Dendritic cell treated with granulocyte-macrophage colony-stimulating factor and Interleukin-4, amounts not matched to agents 40 ng/mL and 50 ng/mL, for 4 days (primary cell): ENCODE results near the gene PLD3.
"Not testable (repeated sequence)": the region's sequence is repeated elsewhere in the genome, so short reads cannot be mapped to it uniquely, and the experiment has no call there.

Experiments
- H3K27ac Mint-ChIP-seq: one replicate; pipeline ENCODE4 v1.8.0; 2022; ENCODE audit warnings: mild to moderate bottlenecking, mixed read lengths
- H3K27me3 Mint-ChIP-seq: one replicate; pipeline ENCODE4 v1.8.0; 2022; ENCODE audit warnings: mild to moderate bottlenecking, mixed read lengths
- H3K36me3 Mint-ChIP-seq: one replicate; pipeline ENCODE4 v1.8.0; 2022; ENCODE audit warnings: low read depth, mixed read lengths
- H3K4me1 Mint-ChIP-seq: one replicate; pipeline ENCODE4 v1.8.0; 2022; ENCODE audit warnings: low read depth, mixed read lengths
- H3K4me3 Mint-ChIP-seq: one replicate; pipeline ENCODE4 v1.8.0; 2022; ENCODE audit warnings: mild to moderate bottlenecking, moderate library complexity, mixed read lengths
- H3K9me3 Mint-ChIP-seq: one replicate; pipeline ENCODE4 v1.8.0; 2022; ENCODE audit warnings: mixed read lengths
- intact Hi-C: fragments of 100-400 bp; cut with micrococcal nuclease; formaldehyde crosslinking; loops from one replicate; pipeline ENCODE4 v1.15.0; 2022

Gene PLD3

DNA sequence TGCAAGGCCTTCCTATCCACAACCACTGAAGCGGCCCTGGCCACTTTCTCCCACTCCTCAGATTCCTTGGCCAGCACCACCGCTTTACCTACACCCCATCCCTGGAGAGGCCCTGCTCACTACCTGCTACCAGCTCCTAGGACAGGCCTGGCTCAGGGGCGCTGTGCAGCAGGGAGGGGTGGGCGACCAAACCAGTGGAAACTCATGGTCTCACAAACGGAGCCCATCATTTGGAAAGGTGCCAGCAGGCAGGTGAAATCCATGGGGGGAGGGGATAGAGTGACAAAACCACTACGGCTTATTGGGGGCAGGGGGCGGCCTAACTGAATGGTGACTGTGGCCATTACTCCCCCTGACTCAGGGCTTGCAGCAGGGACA is 27.9 kb upstream of the PLD3 start:
- Mint-ChIP-seq H3K4me3 (no peak overlapping the region), H3K36me3 (peaks cover 91% of the 10 kb centered on the region), H3K9me3 (no peaks in the 10 kb centered on the region), H3K27ac (no peak overlapping the region), H3K27me3 (no peaks in the 10 kb centered on the region), H3K4me1 (no peaks in the 10 kb centered on the region)
- intact Hi-C loops: no loop called here

DNA sequence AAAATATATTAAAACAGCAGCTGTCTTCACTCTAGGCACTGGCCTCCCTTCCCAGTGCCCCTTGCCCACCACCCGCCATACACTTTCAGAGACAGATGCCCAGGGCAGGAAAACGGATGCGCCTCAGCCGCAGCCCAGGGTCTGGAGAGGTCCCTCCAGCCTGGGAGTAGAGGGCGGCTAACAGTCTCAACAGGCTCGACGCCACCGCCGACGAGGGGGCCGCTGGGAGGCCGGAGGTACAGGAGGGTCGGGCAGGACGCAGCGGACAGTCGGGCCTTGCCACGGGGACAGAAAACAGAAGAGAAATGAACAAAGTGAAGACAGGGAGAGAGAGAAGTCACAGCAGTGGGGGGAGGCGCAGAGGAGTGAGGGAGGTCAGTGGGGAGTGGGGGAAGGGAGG is 27.4 kb upstream of the PLD3 start:
- Mint-ChIP-seq H3K27me3 (no peaks in the 10 kb centered on the region), H3K36me3 (peaks cover 94% of the 10 kb centered on the region), H3K4me1 (no peaks in the 10 kb centered on the region), H3K9me3 (no peaks in the 10 kb centered on the region), H3K4me3 (no peak overlapping the region), H3K27ac (no peak overlapping the region)
- intact Hi-C loops: no loop called here

DNA sequence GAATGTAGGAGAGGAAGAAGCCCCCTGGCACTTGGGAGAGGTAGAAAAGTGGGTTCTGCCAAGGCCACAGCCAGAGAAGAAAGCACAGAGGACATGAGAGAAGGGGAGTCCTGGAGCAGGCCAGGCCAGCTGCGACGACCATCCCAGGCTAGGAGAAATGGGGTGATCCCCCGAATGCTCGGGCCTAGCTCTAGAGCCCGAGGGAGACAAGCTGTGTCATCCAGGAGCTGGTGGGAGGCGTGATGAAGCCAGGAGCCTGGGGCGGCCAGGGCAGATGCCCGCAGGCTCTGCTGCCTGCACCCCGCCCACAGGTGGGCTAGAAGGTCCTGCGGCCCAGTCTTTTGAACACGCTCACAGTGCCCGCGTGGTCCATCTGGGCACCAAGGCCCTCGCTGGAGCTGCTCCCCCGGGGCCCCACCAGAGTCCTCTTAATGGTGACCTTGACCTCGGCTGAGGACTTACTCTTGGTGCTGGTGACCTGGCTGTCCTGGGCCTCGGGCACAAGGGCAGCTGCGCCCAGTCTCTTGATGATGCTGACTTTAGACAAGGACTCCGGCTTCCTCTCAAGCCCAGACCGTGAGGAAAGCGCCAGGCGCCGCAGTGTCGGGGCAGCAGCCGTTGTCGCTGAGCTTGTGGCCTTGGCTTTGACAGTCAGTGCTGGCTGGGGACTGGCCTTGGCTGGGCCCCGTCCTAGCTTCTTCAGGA is 26.8 kb upstream of the PLD3 start:
- H3K27me3 Mint-ChIP-seq: no peaks in the 10 kb centered on the region
- intact Hi-C loops: no loop called here
- no peaks in the 10 kb centered on the region for H3K9me3 Mint-ChIP-seq
- H3K36me3 Mint-ChIP-seq: peaks cover 94% of the 10 kb centered on the region
- H3K4me1 Mint-ChIP-seq: no peaks in the 10 kb centered on the region
- no peak overlapping the region for H3K27ac Mint-ChIP-seq
- H3K4me3 Mint-ChIP-seq: no peak overlapping the region

DNA sequence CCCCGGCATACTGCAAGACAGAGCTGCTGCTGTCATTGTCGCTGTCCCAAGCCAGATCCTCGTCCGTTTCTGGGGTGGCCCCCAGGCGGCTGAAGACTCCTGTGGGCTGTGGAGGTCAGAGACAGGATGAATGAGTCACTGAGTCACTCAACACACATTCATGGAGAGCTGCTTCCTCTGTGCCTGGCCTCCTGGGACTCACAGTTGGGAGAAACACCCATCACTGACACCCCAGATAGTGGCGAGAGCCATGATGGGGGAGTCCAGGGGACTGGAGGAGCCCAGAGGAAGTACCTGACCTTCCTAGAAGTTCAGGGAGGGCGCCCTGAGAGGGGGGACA is 26.3 kb upstream of the PLD3 start:
- Mint-ChIP-seq H3K9me3 (no peaks in the 10 kb centered on the region), H3K4me3 (no peak overlapping the region), H3K36me3 (peaks cover 96% of the 10 kb centered on the region), H3K27me3 (no peaks in the 10 kb centered on the region), H3K4me1 (no peaks in the 10 kb centered on the region), H3K27ac (no peak overlapping the region)
- intact Hi-C loops: no loop called here

DNA sequence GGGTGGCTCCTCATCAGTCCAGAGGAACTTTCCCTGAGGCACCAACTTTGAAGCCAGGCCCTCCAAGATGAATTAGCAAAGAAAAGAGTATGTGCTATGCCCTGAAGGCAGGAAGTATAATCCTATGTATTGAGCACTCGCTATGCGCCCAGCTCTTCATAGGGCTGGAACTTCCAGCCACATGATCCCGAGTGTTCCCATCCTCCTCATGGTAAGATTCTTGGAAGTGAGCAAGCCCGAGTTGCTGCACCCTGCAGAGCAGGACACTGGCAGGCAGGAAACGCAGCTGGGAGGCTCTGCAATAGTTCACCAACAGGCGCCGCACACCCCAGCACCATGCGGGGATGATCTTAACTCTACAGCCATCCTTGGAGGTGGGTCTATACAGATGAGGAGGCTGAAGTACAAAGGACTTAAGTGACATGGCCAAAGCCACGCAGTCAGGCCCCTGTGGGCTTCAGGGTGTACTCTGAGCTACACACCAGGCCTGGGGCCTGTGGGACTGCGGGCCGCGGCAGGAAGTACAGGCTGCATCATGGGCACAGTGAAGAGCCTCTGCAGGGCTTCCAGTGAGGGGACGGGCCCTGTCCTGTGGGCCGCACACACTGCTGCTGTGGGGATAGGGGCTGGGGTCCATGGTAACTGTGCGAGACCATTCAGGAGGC is 25.4 kb upstream of the PLD3 start:
- Mint-ChIP-seq H3K27ac (no peak overlapping the region), H3K36me3 (peaks cover 97% of the 10 kb centered on the region)

DNA sequence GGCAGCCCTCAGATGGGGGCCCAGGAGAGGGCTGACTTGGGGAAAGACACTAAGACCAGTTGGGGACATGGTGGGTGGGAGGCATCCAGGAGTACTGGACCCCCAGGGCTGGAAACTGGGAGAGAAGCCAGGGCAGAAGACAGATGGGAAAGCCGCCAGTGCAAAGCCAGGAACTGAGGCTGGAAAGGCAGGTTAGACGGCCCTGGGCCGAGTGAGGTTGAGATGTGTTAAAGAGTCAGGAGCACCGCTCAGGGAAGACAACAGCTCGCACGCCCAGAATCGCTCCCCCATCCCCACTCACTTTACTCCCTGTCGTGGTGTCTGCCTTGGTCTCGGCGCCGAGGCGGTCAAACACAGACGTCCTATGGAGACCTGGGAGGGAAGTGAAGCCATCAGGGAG is 24.8 kb upstream of the PLD3 start:
- peaks cover 99% of the 10 kb centered on the region for H3K36me3 Mint-ChIP-seq
- H3K4me3 Mint-ChIP-seq: no peak overlapping the region
- no peaks in the 10 kb centered on the region for H3K9me3 Mint-ChIP-seq
- H3K4me1 Mint-ChIP-seq: no peaks in the 10 kb centered on the region
- H3K27me3 Mint-ChIP-seq: no peaks in the 10 kb centered on the region
- intact Hi-C loops: no loop called here
- no peak overlapping the region for H3K27ac Mint-ChIP-seq

More for the DNA sequence above, 25.4 kb upstream of the PLD3 start:
- H3K9me3 Mint-ChIP-seq: no peaks in the 10 kb centered on the region
- no peaks in the 10 kb centered on the region for H3K27me3 Mint-ChIP-seq
- no peaks in the 10 kb centered on the region for H3K4me1 Mint-ChIP-seq
- no peak overlapping the region for H3K4me3 Mint-ChIP-seq
- intact Hi-C loops: no loop called here

DNA sequence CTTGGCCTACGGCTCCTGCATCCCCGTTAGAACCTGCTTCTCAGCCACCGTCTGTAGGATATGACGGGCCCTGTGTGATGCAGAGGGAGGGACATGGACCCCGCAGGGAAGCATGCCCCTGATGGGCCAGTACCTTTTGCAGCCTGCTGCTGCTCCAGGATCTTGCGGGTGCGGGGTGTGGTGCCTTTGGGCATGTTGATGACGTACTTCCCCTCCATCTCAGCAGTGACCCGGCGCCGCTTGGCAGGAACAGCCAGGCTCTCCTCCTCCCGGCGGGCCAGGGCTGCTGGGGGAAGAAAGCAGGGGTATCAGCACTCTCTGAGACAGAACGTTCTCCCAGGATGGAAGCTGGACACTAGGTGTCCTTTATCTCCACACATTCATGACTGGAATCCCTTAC is 22.3 kb upstream of the PLD3 start:
- peaks cover 99% of the 10 kb centered on the region for H3K36me3 Mint-ChIP-seq
- no peaks in the 10 kb centered on the region for H3K9me3 Mint-ChIP-seq
- no peak overlapping the region for H3K4me3 Mint-ChIP-seq

DNA sequence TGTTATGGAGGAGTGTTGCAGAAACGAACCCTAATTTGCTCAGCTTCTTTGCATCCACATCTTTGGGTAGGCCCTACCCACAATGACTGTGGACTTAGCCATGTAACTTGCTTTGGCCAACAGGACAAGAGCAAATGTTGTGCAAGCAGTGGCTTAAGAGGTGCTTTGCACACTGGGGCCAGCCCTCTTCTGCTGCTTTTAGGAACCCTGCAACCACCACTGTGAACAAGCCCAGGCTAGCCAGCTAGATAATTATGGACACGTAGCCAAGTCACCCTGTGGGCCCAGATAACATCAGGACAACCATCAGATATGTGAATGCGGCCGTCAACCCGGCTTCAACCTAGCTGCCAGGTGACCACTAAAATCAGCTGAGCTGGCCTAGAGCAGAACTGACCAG is 17.4 kb upstream of the PLD3 start:
- no peaks in the 10 kb centered on the region for H3K27me3 Mint-ChIP-seq
- H3K4me3 Mint-ChIP-seq: no peak overlapping the region
- peaks cover 99% of the 10 kb centered on the region for H3K36me3 Mint-ChIP-seq
- H3K27ac Mint-ChIP-seq: no peak overlapping the region
- H3K4me1 Mint-ChIP-seq: no peaks in the 10 kb centered on the region
- no peaks in the 10 kb centered on the region for H3K9me3 Mint-ChIP-seq
- intact Hi-C loops: no loop called here

More for the DNA sequence above, 22.3 kb upstream of the PLD3 start:
- intact Hi-C loops: no loop called here
- H3K27ac Mint-ChIP-seq: no peak overlapping the region
- H3K27me3 Mint-ChIP-seq: no peaks in the 10 kb centered on the region
- H3K4me1 Mint-ChIP-seq: no peaks in the 10 kb centered on the region

DNA sequence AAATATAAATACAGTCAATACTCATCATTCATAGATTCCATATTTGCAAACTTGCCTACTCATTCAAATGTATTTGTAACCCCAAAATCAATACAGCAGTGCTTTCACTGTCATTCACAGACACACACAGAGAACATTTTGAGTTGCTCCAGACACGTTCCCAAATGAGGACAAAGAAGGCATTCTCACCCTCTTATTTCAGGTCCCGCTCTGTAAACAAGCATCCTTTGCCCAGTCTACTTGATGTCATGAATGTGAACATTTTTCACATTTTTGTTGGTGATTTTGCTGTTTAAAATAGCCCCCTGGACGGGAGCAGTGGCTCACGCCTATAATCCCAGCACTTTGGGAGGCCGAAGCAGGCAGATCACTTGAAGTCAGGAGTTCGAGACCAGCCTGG is 15.8 kb upstream of the PLD3 start:
- Mint-ChIP-seq H3K27me3 (no peaks in the 10 kb centered on the region), H3K36me3 (peaks cover 88% of the 10 kb centered on the region), H3K4me1 (no peaks in the 10 kb centered on the region), H3K9me3 (no peaks in the 10 kb centered on the region), H3K4me3 (no peak overlapping the region), H3K27ac (no peak overlapping the region)
- intact Hi-C loops: no loop called here

DNA sequence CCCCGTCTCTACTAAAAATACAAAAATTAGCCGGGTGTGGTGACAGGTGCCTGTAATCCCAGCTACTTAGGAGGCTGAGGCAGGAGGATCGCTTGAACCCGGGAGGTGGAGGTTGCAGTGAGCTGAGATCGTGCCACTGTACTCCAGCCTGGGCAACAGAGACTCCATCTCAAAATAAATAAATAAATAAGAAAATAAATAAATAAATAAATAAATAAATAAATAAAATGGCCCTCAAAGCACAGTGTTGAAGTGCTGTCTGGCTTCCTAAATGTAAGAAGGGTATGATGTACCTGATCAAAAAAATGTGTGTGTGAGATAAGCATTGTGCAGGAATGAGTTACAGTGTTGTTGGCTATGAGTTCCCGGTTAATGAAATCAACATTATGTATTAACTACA is 15.4 kb upstream of the PLD3 start:
- H3K4me3 Mint-ChIP-seq, intact Hi-C loops, H3K9me3 Mint-ChIP-seq, H3K4me1 Mint-ChIP-seq, H3K27me3 Mint-ChIP-seq, H3K27ac Mint-ChIP-seq: not testable (repeated sequence)
- H3K36me3 Mint-ChIP-seq: peaks cover 84% of the 10 kb centered on the region

DNA sequence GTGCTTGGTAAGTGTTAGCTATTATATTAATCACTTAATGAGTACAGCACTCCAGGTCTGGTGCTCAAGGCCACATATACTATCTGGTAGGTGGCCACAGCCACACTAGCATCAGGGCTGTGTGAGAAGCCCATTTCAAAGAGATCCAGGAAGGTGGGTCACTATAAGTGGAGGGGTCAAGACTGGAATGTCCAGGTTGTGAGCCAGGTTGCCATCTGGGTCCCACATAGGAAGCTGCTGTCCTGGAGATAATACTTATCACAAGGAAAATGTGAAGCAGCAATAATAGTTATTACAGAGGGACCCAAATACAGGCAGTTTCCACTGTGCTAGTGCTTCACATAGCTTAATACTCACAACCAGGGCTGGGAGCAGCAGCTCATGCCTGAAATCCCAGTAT is 13.4 kb upstream of the PLD3 start:
- intact Hi-C loops: no loop called here
- H3K36me3 Mint-ChIP-seq: peaks cover 75% of the 10 kb centered on the region
- H3K4me1 Mint-ChIP-seq: peaks cover 14% of the 10 kb centered on the region
- H3K9me3 Mint-ChIP-seq: no peaks in the 10 kb centered on the region
- no peak overlapping the region for H3K27ac Mint-ChIP-seq
- no peak overlapping the region for H3K4me3 Mint-ChIP-seq
- H3K27me3 Mint-ChIP-seq: no peaks in the 10 kb centered on the region

DNA sequence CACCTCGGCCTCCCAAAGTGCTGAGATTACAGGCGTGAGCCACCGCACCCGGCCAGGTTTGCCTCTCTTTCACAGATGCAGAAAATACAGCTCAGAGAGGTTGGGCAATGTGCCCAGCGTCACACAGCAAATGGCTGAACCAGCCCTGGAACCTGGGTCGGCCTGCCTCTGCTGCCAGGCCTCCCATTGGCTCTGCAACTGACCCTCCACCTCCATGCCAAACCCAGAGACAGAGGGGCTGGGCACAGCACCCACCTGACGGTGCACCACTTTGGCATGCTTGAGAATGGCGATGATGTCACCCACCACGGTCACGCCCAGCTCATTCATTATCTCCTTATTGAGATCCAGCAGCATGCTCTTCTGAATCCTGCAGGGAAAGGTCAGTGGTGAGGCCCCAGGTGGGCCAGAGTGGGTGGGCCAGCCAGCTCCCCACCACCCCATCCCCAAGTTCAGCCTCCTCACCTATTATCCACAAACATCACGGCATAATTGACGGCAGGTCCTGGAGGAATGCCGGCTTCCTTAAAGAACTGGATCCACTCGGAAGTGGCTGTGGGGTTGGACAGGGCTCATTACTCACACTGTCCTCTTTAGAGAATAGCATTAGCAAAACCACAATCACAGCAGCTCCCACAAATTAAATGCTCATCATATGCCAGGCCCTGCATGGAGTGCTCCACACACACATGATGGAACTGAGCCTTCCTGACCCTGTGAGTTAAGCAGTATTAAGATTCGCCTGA is 12.5 kb upstream of the PLD3 start:
- intact Hi-C loops: no loop called here
- no peaks in the 10 kb centered on the region for H3K9me3 Mint-ChIP-seq
- no peaks in the 10 kb centered on the region for H3K27me3 Mint-ChIP-seq
- H3K27ac Mint-ChIP-seq: no peak overlapping the region
- H3K4me3 Mint-ChIP-seq: no peak overlapping the region
- H3K36me3 Mint-ChIP-seq: peaks cover 75% of the 10 kb centered on the region
- peaks cover 14% of the 10 kb centered on the region for H3K4me1 Mint-ChIP-seq

DNA sequence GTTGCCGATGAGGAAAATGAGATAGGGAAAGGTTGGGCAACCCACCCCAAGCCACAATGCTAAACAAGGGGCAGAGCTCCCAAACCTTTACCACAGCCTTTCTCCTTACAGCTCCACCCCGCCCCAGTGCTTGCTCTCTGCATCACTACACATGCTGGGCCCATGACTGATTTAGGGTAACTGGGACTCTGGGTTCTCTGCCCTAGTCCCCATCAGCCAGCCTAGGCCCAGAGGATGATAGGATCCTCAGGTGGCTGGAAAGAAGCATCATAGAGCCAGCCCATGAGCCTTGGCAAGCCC is 11.9 kb upstream of the PLD3 start:
- Mint-ChIP-seq H3K36me3 (peaks cover 74% of the 10 kb centered on the region), H3K4me3 (no peak overlapping the region), H3K27me3 (no peaks in the 10 kb centered on the region), H3K9me3 (no peaks in the 10 kb centered on the region), H3K27ac (no peak overlapping the region), H3K4me1 (peaks cover 14% of the 10 kb centered on the region)
- intact Hi-C loops: no loop called here

DNA sequence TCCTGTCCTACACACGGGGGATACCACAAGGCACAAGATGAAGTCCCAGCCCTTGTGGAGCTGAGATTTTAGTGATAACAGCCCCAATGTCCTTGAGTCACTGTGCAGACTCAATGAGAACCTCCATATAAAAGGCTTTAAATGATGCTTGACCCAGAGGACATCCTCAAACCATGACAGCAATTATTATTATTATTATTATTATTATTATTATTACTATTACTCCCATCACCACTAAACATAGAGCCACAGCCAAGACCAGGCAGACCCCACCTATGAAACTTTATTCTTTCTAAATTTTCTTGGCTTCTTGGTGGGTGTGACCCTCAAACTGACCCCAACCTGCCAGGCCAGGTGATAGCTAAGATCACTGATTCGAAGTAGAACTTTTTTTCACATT is 11.4 kb upstream of the PLD3 start:
- peaks cover 73% of the 10 kb centered on the region for H3K36me3 Mint-ChIP-seq
- no peaks in the 10 kb centered on the region for H3K27me3 Mint-ChIP-seq
- intact Hi-C loops: no loop called here
- no peak overlapping the region for H3K4me3 Mint-ChIP-seq
- H3K4me1 Mint-ChIP-seq: peaks cover 14% of the 10 kb centered on the region
- H3K9me3 Mint-ChIP-seq: no peaks in the 10 kb centered on the region
- H3K27ac Mint-ChIP-seq: no peak overlapping the region

DNA sequence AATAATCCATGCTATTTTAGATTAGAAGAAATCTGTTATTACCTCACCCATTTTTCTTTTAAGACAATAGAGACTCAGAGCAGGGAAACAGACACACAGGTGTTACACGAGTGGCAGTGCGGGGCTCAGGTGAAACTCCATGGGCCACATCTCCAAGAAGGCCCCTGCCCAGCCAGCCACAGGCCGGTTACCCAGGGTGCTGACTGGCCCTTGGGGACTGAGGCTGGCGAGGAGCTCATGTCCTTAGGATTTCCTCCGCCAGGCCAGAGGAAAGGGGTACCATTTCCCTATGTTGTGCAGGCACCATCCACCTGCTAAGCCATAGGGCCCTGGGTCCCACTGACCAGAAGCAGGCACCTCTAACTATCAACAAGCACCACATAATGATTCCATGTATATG is 10.9 kb upstream of the PLD3 start:
- peaks cover 19% of the 10 kb centered on the region for H3K4me1 Mint-ChIP-seq
- H3K9me3 Mint-ChIP-seq: no peaks in the 10 kb centered on the region
- peaks cover 68% of the 10 kb centered on the region for H3K36me3 Mint-ChIP-seq
- H3K4me3 Mint-ChIP-seq: no peak overlapping the region
- intact Hi-C loops: no loop called here
- H3K27ac Mint-ChIP-seq: no peak overlapping the region
- H3K27me3 Mint-ChIP-seq: no peaks in the 10 kb centered on the region
